Measurements from ENCODE around the gene FBXO28. TPM values are rescaled to one million over a fixed set of nuclear protein-coding genes. Genes with fewer than 3 reads are reported as not detected.
A peak's percentile ranks its signal among the peaks of the same experiment; 100 is the strongest.

The FBXO28 gene
- total RNA-seq, 2 experiments from 2014 or later = 17.1 to 19.7 TPM

- CTCF ChIA-PET = interaction anchor here (1.1 kb wide), 1 partner anchor 25 kb away, joined by 3 read pairs; no protein-coding TSS in a partner anchor
- intact Hi-C loops (cut with DNase I, micrococcal nuclease) = loop anchor here (10.0 kb wide), 2 partner anchors 355 to 1255 kb away; no protein-coding TSS in a partner anchor
- ATAC-seq = no peak
- no peak overlapping the region for H3K27ac Mint-ChIP-seq
- H3K36me3 Mint-ChIP-seq (ENCODE audit: low read depth) = peaks cover 37% of the 10 kb centered on the region
- peaks cover 46% of the 10 kb centered on the region for H3K4me1 Mint-ChIP-seq
- DNase-seq = no peak
- H3K9me3 Mint-ChIP-seq (ENCODE audit: low read depth) = no peaks in the 10 kb centered on the region
- H3K4me3 Mint-ChIP-seq = no peak overlapping the region
- no peaks in the 10 kb centered on the region for H3K27me3 Mint-ChIP-seq
- POLR2A ChIA-PET = no interaction called here
Observed at GRCh38 chr1:224189561-224189960, 75.7 kb downstream of the FBXO28 start.

DNA sequence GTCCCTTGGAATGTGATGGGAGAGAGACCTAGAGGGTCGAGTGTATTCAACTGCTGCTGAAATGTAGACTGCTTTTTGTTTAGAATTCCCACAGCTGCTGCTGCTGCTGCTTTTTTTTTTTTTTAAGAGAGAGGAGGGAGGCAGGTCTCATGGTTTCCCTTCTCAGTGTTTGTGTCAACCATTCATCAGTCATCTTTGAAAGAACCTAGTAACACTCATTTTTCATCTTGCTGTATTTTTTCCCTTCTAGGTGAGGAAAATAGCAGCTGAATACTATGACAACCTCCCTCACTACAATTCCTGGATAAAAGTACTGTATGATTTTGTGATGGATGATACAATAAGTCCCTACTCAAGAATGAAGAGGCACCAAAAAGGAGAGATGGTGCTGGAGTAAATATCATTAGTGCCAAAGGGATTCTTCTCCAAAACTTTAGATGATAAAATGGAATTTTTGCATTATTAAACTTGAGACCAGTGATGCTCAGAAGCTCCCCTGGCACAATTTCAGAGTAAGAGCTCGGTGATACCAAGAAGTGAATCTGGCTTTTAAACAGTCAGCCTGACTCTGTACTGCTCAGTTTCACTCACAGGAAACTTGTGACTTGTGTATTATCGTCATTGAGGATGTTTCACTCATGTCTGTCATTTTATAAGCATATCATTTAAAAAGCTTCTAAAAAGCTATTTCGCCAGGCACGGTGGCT lies 78.3 kb downstream of the FBXO28 start:
- H3K36me3 Mint-ChIP-seq (ENCODE audit: low read depth) = peaks cover 30% of the 10 kb centered on the region
- H3K4me1 Mint-ChIP-seq = peaks cover 27% of the 10 kb centered on the region
- ChIA-PET POLR2A (interaction anchor here (0.7 to 1.2 kb wide), 2 partner anchors 9 to 240 kb away, joined by 6 to 7 read pairs; partner anchors contain the start of gene DEGS1), CTCF (interaction anchor here (0.8 to 1.2 kb wide), 4 partner anchors 10 to 141 kb away, joined by 3 to 5 read pairs (median 3); no protein-coding TSS in a partner anchor)
- peak; percentile 31 for DNase-seq
- peak overlapping the region; percentile 77 for H3K27ac Mint-ChIP-seq
- intact Hi-C loops (cut with DNase I, micrococcal nuclease) = no loop called here
- H3K9me3 Mint-ChIP-seq (ENCODE audit: low read depth) = no peaks in the 10 kb centered on the region
- ATAC-seq = peak; percentile 82
- H3K27me3 Mint-ChIP-seq = no peaks in the 10 kb centered on the region
- H3K4me3 Mint-ChIP-seq = no peak overlapping the region

DNA sequence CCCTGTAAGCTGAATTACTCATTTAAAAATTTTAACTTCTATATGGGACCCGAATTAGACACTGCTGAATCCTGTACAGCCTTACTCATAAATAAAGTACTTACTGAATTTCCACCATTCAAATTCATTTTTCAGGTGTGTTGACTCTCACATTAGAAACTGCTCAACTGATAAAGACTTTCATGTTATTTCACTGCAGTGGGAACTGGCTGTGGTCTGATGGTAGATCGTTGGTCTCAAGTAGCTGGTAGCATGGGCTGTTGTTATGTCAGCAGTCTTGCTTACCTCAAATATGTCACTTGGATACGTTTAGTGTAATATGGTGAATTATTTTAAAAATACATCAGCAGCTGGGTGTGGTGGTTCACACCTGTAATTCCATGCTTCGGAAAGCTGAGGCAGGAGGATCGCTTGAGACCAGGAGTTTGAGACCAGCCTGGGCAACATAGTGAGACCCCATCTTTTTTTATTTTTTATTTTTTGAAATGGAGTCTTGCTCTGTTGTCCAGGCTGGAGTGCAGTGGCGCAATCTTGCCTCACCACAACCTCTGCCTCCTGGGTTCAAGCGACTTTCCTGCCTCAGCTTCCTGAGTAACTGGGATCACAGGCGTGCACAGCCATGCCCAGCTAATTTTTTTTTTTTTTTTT lies 79.5 kb downstream of the FBXO28 start:
- H3K36me3 Mint-ChIP-seq (ENCODE audit: low read depth) = peaks cover 30% of the 10 kb centered on the region
- intact Hi-C loops (cut with DNase I, micrococcal nuclease) = no loop called here
- CTCF ChIA-PET = interaction anchor here (0.6 to 1.2 kb wide), 3 partner anchors 19 to 1437 kb away, joined by 3 read pairs; no protein-coding TSS in a partner anchor
- H3K27me3 Mint-ChIP-seq = no peaks in the 10 kb centered on the region
- DNase-seq (no peak), ATAC-seq (peak; percentile 25)
- no peak overlapping the region for H3K27ac Mint-ChIP-seq
- POLR2A ChIA-PET = no interaction called here
- H3K4me1 Mint-ChIP-seq = peaks cover 21% of the 10 kb centered on the region
- H3K9me3 Mint-ChIP-seq (ENCODE audit: low read depth) = no peaks in the 10 kb centered on the region
- H3K4me3 Mint-ChIP-seq = no peak overlapping the region

- Mint-ChIP-seq H3K27me3 (no peaks in the 10 kb centered on the region), H3K4me3 (no peak overlapping the region), H3K27ac (peak overlapping the region; percentile 1), H3K4me1 (peaks cover 11% of the 10 kb centered on the region), H3K36me3 (ENCODE audit: low read depth) (peaks cover 23% of the 10 kb centered on the region), H3K9me3 (ENCODE audit: low read depth) (no peaks in the 10 kb centered on the region)
- CTCF ChIA-PET = interaction anchor here (0.6 kb wide), 1 partner anchor 377 kb away, joined by 3 read pairs; no protein-coding TSS in a partner anchor
- ATAC-seq = no peak
- POLR2A ChIA-PET = interaction anchor here (0.8 kb wide), 1 partner anchor 28 kb away, joined by 6 read pairs; no protein-coding TSS in a partner anchor
- intact Hi-C loops (cut with DNase I, micrococcal nuclease) = no loop called here
- no peak for DNase-seq
Observed at GRCh38 chr1:224196813-224197600, 83.1 kb downstream of the FBXO28 start.

DNA sequence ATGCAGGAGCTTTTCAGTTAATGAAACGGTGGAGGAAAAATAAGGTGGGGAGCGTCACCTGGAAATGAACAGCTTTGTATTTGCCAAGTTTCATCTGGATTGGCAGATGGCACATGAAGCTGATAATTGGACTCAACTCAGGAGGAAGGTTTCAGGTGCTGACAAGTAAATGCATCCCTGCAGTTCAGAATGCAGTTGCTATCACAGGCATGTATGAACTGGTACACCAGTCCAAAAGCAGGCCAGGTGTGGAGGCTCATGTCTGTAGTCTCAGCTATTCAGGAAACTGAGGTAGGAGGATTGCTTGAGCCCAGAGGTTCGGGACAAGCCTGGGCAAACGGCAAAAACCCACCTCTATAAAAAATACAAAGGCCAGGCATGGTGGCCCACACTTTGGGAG lies 84.7 kb downstream of the FBXO28 start:
- CTCF ChIA-PET = no interaction called here
- peaks cover 12% of the 10 kb centered on the region for H3K36me3 Mint-ChIP-seq (ENCODE audit: low read depth)
- peaks cover 3% of the 10 kb centered on the region for H3K4me1 Mint-ChIP-seq
- DNase-seq (no peak), ATAC-seq (no peak)
- H3K27ac Mint-ChIP-seq = no peak overlapping the region
- H3K9me3 Mint-ChIP-seq (ENCODE audit: low read depth) = no peaks in the 10 kb centered on the region
- H3K27me3 Mint-ChIP-seq = no peaks in the 10 kb centered on the region
- intact Hi-C loops (cut with DNase I, micrococcal nuclease) = no loop called here
- POLR2A ChIA-PET = no interaction called here
- no peak overlapping the region for H3K4me3 Mint-ChIP-seq

DNA sequence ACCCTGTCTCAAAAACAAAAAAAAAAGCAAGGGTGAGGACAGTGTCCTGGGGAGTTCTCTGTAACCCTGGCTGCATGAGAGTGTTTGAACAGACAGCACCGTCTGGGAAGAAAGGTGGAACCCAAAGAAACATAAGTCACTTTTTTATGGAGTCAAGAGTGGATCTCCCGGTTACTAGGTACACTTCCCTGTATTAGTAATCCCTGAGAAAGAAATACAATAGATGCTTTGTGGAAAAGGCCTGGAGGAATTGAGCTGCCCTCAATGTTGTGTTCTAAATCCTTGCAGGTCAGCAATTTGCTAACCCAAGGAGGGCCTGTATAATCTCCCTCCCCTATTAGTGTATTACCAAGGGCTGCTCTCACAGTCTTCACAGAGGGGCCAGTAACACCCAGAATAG lies 85.8 kb downstream of the FBXO28 start:
- DNase-seq (no peak), ATAC-seq (no peak)
- no peaks in the 10 kb centered on the region for H3K27me3 Mint-ChIP-seq
- intact Hi-C loops (cut with DNase I, micrococcal nuclease) = no loop called here
- ChIA-PET POLR2A (no interaction called here), CTCF (no interaction called here)
- no peak overlapping the region for H3K27ac Mint-ChIP-seq
- peaks cover 4% of the 10 kb centered on the region for H3K36me3 Mint-ChIP-seq (ENCODE audit: low read depth)
- no peaks in the 10 kb centered on the region for H3K9me3 Mint-ChIP-seq (ENCODE audit: low read depth)
- H3K4me3 Mint-ChIP-seq = no peak overlapping the region
- H3K4me1 Mint-ChIP-seq = peaks cover 8% of the 10 kb centered on the region

GRCh38 chr1:224201383-224201782 lies 87.5 kb downstream of the FBXO28 start:
- H3K36me3 Mint-ChIP-seq (ENCODE audit: low read depth) = no peaks in the 10 kb centered on the region
- DNase-seq (no peak), ATAC-seq (no peak)
- H3K4me3 Mint-ChIP-seq = no peak overlapping the region
- H3K27ac Mint-ChIP-seq = no peak overlapping the region
- intact Hi-C loops (cut with DNase I, micrococcal nuclease) = no loop called here
- no peaks in the 10 kb centered on the region for H3K9me3 Mint-ChIP-seq (ENCODE audit: low read depth)
- CTCF ChIA-PET = no interaction called here
- H3K27me3 Mint-ChIP-seq = no peaks in the 10 kb centered on the region
- H3K4me1 Mint-ChIP-seq = peaks cover 13% of the 10 kb centered on the region
- POLR2A ChIA-PET = no interaction called here

GRCh38 chr1:224201853-224202252 lies 87.9 kb downstream of the FBXO28 start:
- Mint-ChIP-seq H3K27ac (no peak overlapping the region), H3K4me1 (peaks cover 13% of the 10 kb centered on the region), H3K4me3 (no peak overlapping the region), H3K36me3 (ENCODE audit: low read depth) (no peaks in the 10 kb centered on the region), H3K9me3 (ENCODE audit: low read depth) (no peaks in the 10 kb centered on the region), H3K27me3 (no peaks in the 10 kb centered on the region)
- ChIA-PET POLR2A (no interaction called here), CTCF (no interaction called here)
- intact Hi-C loops (cut with DNase I, micrococcal nuclease) = no loop called here
- DNase-seq = no peak
- ATAC-seq = no peak

GRCh38 chr1:224203243-224204016 lies 89.5 kb downstream of the FBXO28 start:
- ChIA-PET POLR2A (no interaction called here), CTCF (interaction anchor here (1.6 kb wide), 1 partner anchor 130 kb away, joined by 6 read pairs; no protein-coding TSS in a partner anchor)
- H3K4me3 Mint-ChIP-seq = no peak overlapping the region
- intact Hi-C loops (cut with DNase I, micrococcal nuclease) = loop anchor here in 1 of 2 experiments (2.0 kb wide), 1 partner anchor 35 kb away; no protein-coding TSS in a partner anchor
- DNase-seq = no peak
- H3K4me1 Mint-ChIP-seq = peaks cover 13% of the 10 kb centered on the region
- H3K36me3 Mint-ChIP-seq (ENCODE audit: low read depth) = no peaks in the 10 kb centered on the region
- H3K27me3 Mint-ChIP-seq = no peaks in the 10 kb centered on the region
- no peaks in the 10 kb centered on the region for H3K9me3 Mint-ChIP-seq (ENCODE audit: low read depth)
- no peak overlapping the region for H3K27ac Mint-ChIP-seq
- ATAC-seq = no peak

DNA sequence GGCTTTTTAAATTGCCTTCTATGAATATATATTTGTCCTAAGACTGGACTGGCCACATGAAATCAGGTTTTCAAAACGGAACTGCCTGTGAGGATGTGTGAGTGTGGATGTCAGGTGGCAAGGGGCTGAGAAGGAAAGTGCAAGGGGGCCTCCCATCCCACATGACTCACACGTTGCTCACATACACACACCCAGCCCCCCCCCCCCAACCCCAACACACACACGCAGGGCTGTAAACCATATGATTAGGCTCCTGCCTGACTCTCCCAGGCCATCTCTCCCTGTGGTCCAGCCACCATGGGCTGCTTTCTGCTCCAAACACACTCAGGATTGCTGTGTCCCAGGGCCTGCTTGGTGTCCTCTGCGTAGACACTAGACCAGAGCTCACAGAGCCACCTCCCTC lies 91.5 kb downstream of the FBXO28 start:
- POLR2A ChIA-PET = interaction anchor here (1.0 to 1.1 kb wide), 2 partner anchors 27 to 36 kb away, joined by 3 to 4 read pairs; no protein-coding TSS in a partner anchor
- H3K27ac Mint-ChIP-seq = peak overlapping the region; percentile 61
- no peaks in the 10 kb centered on the region for H3K9me3 Mint-ChIP-seq (ENCODE audit: low read depth)
- H3K36me3 Mint-ChIP-seq (ENCODE audit: low read depth) = no peaks in the 10 kb centered on the region
- peaks cover 13% of the 10 kb centered on the region for H3K4me1 Mint-ChIP-seq
- DNase-seq = peak; percentile 73
- CTCF ChIA-PET = interaction anchor here (0.7 to 1.7 kb wide), 4 partner anchors 14 to 90 kb away, joined by 3 to 9 read pairs (median 4); partner anchors contain the start of gene DEGS1
- H3K4me3 Mint-ChIP-seq = no peak overlapping the region
- peak; percentile 92 for ATAC-seq
- intact Hi-C loops (cut with DNase I, micrococcal nuclease) = loop anchor here in 1 of 2 experiments (1.0 to 2.0 kb wide), 2 partner anchors 23 to 37 kb away; no protein-coding TSS in a partner anchor
- H3K27me3 Mint-ChIP-seq = no peaks in the 10 kb centered on the region

All from activated CD4-positive, alpha-beta T cell treated with anti-CD3 and anti-CD28 coated beads for 36 hours (primary cell).